Activated CD4-positive, alpha-beta T cell treated with anti-CD3 and anti-CD28 coated beads for 1 hour (primary cell): ENCODE measurements around the gene FAM110A.
"Not testable (repeated sequence)": the region's sequence is repeated elsewhere in the genome, so short reads cannot be mapped to it uniquely, and the experiment has no call there.

Experiments used
- DNase-seq: peaks from one replicate; pipeline ENCODE4 v3.0.0-alpha.2; 2020

Gene FAM110A

DNA sequence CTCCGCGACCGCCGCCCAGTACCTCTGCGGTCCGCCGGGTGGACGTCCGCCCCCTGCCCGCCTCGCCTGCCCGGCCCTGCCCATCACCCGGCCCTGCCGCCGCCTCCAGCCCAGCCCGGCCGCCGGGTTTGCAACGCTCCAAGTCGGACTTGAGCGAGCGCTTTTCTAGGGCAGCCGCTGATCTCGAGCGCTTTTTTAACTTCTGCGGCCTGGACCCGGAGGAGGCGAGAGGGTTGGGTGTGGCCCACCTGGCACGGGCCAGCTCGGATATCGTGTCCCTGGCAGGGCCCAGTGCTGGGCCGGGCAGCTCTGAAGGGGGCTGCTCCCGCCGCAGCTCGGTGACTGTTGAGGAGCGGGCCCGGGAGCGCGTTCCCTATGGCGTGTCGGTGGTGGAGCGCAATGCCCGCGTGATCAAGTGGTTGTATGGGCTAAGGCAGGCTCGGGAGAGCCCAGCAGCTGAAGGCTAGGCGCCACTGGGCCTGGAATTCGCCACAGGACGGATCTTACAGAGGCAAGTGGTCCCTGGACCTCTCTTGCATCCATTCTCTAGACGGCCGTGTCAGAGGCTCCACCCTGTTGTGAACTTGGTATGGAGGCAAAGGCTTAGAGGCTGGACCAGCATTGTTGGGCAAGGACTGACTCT, 11.8 kb downstream of the FAM110A start:
- DNase-seq, result no peak

DNA sequence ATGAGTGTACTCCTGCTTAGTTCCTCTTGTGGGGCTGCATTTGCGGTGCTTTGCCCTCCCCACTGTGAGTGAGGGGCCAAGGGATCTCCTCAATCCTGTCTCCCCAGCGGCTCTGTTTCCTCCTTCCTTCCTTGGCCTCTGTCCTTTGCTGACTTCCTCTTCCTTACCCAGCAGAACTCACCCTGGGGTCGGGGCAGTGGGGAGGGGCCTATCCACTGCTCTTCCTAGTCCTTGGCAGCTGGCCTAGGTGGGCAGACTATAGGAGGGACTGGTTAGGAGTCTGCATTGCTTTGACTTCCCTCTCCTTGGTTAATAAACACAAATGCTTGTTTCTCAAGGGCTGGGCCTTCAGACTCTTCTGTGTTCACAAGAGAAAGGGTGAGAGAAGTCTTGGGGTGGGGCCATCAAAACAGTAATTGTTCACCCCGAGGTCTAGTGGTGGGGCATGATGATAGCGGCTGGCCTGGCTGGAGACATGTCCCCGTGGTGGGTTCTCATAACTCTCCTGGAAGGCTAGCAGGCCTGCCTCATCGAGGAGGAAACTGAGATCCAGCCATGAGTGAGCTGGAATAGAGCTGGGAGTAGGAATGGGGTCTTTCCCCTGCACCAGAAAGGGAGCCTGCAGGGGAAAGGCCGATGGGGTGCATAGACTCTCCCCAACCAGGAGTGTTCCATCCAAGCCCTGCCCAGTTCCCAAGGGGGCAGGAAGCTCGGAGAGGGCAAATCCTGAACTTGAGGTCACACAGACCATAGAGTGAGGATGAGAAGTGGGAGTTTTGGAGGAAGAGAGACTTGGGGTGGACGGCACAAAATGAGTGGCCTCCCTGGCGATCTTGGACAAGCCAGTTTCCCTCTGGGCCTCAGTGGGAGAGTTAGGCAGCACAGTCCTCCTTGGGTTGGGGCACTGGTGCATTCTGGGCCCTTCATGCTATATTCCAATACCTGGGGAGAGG, 12.7 kb downstream of the FAM110A start:
- DNase-seq, result no peak

- DNase-seq, result peak; percentile 36
Measured at GRCh38 chr20:846894-847278, 13.4 kb downstream of the FAM110A start.

GRCh38 chr20:848193-848592, 14.7 kb downstream of the FAM110A start:
- DNase-seq, result no peak

DNA sequence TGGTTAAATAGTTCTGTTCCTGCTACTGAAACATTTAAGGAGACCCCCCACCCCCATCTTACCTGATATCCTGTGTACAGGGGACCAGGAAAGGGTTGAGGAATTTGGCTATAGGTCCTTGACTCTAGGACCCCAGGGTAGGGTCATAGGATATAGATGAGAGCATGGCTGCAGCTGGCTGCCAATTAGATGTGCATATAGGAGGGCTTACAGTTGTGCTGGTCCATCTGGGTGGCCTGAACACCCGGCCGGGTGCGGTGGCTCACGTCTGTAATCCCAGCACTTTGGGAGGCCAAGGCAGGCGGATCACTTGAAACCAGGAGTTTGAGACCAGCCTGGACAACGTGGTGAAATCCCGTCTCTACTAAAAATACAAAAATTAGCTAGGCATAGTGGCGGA, 15.2 kb downstream of the FAM110A start:
- not testable (repeated sequence) for DNase-seq

- no peak for DNase-seq
Measured at GRCh38 chr20:853406-853996, 20.0 kb downstream of the FAM110A start.

DNA sequence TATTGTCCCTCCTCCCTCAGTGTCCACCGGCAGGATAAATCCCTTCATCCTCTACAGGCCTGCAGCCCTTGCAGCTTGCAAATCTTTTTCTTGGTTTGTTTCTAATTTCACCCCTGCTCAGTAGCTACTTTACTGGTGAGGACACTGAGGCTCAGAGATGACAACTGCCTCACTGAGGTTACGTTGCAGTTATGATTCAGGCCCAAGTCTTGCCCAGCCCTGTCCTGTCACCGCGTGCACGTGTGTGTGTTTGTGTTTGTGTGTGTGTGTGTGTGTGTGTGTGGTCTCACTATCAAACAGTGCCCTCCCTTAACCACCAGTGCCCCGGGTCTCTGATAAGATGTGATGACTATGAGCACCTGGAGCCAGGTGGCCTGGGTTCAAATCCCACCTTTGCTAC, 21.1 kb downstream of the FAM110A start:
- no peak for DNase-seq

DNA sequence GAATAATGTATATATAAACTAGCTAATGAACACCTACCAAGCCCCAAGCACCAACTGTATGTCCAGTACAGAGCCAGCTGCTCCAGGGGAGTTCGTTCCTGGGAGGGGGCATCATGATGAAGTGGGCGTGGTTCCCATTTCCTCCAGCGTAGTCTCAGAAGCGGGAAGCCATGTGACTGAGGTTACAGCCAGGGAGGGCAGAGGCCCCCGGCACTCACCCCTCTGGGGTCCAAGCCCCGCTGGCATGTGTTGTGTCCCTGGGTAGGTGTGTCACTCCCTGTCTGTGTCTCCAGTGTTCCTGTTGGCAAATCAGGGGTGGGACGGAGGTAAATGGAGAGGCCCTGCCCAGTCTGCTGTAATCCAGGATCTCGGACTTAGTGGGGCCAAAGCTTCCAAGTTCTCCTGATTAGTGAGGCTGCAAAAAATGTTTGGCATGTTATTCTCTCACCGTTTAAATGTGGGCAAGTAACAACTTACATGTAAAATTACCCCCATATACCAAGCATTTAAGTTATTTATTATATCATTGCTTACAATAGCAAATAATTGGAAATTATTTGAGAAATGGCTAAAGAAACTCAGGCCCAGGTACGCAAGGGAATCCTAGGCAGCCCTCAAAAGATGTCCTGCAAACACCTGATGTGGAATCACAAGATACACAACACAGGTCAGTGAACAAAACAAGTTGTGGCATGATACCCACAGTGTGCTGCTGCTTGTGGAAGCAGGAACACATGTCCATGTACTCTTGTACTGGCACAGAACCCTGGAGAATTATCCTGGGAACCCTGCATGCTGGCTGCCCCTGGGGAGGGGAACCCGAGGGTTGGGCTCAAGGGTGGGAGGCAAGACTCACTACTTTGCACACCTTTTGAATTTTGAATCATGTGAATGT, 22.2 kb downstream of the FAM110A start:
- no peak for DNase-seq

GRCh38 chr20:856361-856775, 22.9 kb downstream of the FAM110A start:
- no peak for DNase-seq

DNA sequence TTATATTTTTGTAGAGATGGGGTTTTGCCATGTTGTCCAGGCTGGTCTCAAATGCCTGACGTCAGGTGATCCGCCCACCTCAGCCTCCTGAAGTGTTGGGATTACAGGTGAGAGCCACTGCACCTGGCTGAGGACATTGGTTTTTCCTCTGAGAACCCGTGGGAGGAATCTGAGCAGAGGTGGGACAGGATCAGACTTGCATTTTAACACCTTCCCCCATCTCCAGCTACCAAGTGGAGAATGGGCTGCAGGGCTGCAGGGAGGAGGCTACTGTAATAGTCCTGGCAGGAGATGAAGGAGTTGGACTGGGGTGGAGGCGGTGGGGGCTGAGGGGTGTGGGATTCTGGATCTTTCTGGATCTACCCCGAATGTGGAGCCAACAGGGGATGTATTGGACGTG, 24.5 kb downstream of the FAM110A start:
- no peak for DNase-seq

- DNase-seq, result no peak
Measured at GRCh38 chr20:859751-860231, 26.3 kb downstream of the FAM110A start.

GRCh38 chr20:860891-861290, 27.4 kb downstream of the FAM110A start:
- DNase-seq, result no peak

DNA sequence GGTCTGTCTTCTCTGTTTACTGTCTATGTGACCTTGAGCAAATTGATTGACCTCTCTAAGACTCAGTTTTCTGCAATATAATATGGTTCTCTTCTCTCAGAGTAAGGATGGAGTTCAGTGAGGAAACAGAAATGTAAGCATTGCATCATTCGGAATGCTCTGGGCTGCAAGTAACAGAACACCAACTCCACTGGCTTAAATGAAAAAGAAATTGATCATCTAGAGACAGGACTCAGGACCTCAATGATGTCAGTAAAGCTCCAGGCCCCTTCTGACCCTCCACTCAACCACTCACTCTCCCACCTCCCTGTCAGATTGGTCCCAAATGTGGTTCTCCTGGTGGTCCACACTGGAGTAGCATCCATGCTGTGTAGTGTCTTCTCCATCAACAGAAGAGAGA, 31.9 kb downstream of the FAM110A start:
- no peak for DNase-seq

DNA sequence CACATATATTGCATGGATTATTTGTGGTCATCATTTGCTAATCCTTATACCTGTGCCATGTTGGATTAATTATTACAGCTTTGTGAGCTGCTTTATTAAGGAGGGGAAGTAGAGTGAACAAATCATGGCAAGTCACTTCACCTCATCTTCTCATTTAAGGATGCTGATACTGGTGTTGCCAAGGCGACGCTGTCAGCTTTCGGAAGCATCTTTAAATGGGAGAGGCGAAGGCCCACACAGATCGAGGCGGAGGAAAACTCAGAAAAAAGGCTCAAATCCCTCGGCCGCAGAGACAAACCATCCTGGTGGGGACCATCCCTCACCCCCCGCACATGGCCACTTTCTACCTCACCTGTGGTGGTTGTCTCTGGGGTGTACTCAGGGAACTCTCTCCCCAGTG, 34.8 kb downstream of the FAM110A start:
- no peak for DNase-seq

GRCh38 chr20:869606-870005, 36.1 kb downstream of the FAM110A start:
- no peak for DNase-seq

DNA sequence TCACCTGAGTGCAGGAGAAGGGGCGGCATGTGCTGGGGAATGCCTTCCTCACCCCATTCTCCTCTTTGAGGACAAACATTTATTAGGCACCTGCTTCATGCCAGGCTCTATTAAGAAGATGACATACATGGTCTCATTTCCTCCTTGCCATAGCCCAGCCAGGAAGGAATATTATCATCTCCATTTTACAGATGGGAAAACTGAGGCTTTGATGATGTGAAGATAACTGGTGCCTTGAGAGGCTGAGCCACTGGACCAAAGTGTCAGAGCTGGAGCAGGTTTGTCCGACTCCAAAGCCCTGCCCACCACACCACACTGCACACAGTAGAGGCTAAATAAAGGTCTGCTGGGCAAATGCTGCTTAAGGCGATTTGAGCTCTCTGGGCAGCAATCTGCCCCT, 37.2 kb downstream of the FAM110A start:
- no peak for DNase-seq

- DNase-seq, result no peak
Measured at GRCh38 chr20:871436-871835, 37.9 kb downstream of the FAM110A start.

DNA sequence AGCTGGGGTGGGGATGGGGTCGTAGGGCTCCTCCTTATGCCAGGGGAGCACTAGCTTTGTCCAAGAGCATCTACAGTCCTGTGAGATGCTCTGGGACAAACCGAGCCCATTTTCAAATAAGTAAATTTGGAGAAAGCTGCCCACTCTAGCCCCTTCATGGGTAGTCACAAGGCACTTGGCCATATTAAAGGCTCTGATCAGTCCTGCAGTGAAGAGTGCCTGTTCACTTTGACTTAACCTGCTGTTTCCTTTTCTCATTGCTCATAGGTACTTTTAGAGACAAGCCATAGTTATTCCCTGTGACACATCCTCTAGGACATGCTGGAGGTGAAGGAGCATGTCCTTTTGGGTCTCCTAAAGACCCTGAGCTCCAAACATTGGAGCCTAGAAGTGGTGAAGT, 38.4 kb downstream of the FAM110A start:
- no peak for DNase-seq

DNA sequence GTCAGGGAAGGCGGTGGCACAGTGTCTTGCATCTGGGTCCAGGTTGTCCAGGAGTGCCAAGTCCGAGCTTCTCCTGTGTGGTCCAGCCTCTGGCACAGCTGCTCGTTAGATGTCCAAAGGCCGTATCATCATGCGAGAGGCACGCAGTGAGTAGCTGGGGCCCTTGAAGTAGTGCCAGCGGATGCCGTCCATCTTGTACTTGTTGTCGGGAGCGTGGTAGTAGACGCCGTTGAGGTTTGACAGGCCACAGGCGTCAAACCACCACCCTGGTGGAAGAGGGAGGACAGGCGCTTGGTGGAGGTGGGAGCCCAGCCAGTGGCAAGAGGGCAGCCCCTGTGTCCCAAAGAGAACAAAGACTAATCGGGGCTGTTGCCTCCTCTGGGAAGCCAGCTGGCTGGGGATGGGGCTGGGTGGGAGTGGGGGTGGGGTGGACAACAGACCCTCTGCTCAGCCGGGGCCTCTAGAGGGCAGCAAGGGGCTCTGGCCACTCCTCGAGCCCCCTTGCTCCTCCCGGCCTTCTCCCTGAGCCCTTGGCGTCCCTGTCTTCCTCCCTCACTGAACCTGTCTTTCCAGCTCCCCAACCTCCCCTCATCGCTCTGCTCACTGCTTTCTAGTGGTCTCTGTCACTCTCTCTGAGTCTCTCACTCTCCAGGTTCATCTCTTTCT, 39.5 kb downstream of the FAM110A start:
- DNase-seq, result no peak

- no peak for DNase-seq
Measured at GRCh38 chr20:873875-874607, 40.5 kb downstream of the FAM110A start.

GRCh38 chr20:875115-875514, 41.6 kb downstream of the FAM110A start:
- DNase-seq, result no peak
